Sigmoid colon (tissue), 3 donors: ENCODE measurements around the gene CFAP61.

ENCODE experiments used
- POLR2A ChIP-seq, 2 donors: fragments of 450-650 bp; IDR thresholded peaks; one replicate each; pipeline ENCODE4 v1.6.1; 2016; ENCODE audit warnings: antibody characterized with exemption in 2 of 2, mild to moderate bottlenecking in 2 of 2, moderate library complexity in 2 of 2
- TF ChIP-seq, protein P1 (sequence below), 4 experiments: fragments of 450-650 bp in 3 of 4; fragments of 200-600 bp in 1 of 4; IDR thresholded peaks; one replicate each; pipeline ENCODE4 v1.5.1; 2016 to 2019; ENCODE audit warnings: antibody characterized with exemption in 4 of 4, mild to moderate bottlenecking in 3 of 4, moderate library complexity in 2 of 4

DNA sequence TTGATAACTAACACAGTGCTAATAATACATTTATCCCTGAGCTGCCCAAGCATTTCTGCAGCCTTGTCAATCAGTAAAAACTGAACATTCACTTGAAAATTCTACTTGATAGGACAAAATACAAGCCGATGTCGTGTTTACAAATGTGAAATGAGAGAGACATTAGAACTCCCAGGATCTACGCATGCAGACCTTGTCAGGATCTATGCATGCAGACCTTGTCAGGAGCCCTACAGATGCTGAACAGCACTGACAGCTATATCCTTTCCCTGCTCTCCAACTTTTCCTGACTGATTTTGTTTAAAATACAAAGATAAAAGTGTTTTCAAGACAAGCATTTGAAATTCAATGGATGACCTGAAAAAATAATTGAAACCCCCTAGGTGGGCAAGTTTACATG, 344.5 kb downstream of the CFAP61 start:
- TF ChIP-seq, protein P1, sequence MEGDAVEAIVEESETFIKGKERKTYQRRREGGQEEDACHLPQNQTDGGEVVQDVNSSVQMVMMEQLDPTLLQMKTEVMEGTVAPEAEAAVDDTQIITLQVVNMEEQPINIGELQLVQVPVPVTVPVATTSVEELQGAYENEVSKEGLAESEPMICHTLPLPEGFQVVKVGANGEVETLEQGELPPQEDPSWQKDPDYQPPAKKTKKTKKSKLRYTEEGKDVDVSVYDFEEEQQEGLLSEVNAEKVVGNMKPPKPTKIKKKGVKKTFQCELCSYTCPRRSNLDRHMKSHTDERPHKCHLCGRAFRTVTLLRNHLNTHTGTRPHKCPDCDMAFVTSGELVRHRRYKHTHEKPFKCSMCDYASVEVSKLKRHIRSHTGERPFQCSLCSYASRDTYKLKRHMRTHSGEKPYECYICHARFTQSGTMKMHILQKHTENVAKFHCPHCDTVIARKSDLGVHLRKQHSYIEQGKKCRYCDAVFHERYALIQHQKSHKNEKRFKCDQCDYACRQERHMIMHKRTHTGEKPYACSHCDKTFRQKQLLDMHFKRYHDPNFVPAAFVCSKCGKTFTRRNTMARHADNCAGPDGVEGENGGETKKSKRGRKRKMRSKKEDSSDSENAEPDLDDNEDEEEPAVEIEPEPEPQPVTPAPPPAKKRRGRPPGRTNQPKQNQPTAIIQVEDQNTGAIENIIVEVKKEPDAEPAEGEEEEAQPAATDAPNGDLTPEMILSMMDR (IDR thresholded peaks at IDR 0.05), result no peak
- TF ChIP-seq POLR2A (IDR thresholded peaks at IDR 0.05), result no peak
